Activated T-cell treated with anti-CD3 and anti-CD28 coated beads, Interleukin-2, amount 50 U/mL, for 1 hour (primary cell): ENCODE results near the gene OR2T29.
"Not testable (repeated sequence)": the region's sequence is repeated elsewhere in the genome, so short reads cannot be mapped to it uniquely, and the experiment has no call there.

ENCODE experiments used
- DNase-seq: peaks from one replicate; pipeline ENCODE4 v3.0.0-alpha.2; 2020

OR2T29 gene

GRCh38 chr1:248562672-248563071 lies at the start of gene OR2T29:
Gene OR2T29 (minus strand): TSS chr1:248562772. CDS start chr1:248559491, 3,281 bp downstream.
- not testable (repeated sequence) for DNase-seq

- DNase-seq: no peak
Measured at GRCh38 chr1:248611883-248612414, 49.4 kb upstream of the OR2T29 start.

- DNase-seq: no peak
Measured at GRCh38 chr1:248610301-248610700, 47.7 kb upstream of the OR2T29 start.

GRCh38 chr1:248599396-248599795 lies 36.8 kb upstream of the OR2T29 start:
- DNase-seq: no peak

- DNase-seq: no peak
Measured at GRCh38 chr1:248597589-248597988, 35.0 kb upstream of the OR2T29 start, which contains the start of gene OR2T10. Gene OR2T10 (minus strand): TSS chr1:248597700. CDS start chr1:248593768, 3,932 bp downstream.

- no peak for DNase-seq
Measured at GRCh38 chr1:248596615-248597014, 34.0 kb upstream of the OR2T29 start.

GRCh38 chr1:248593226-248593625 lies 30.7 kb upstream of the OR2T29 start:
- DNase-seq: no peak

GRCh38 chr1:248592655-248593054 lies 30.1 kb upstream of the OR2T29 start:
- no peak for DNase-seq

GRCh38 chr1:248590055-248590454 lies 27.5 kb upstream of the OR2T29 start:
- DNase-seq: no peak

GRCh38 chr1:248589334-248589733 lies 26.8 kb upstream of the OR2T29 start:
- DNase-seq: no peak

GRCh38 chr1:248585266-248585665 lies 22.7 kb upstream of the OR2T29 start:
- no peak for DNase-seq

GRCh38 chr1:248576260-248576980 lies 13.8 kb upstream of the OR2T29 start:
- DNase-seq: no peak

GRCh38 chr1:248574657-248575056 lies 12.1 kb upstream of the OR2T29 start, which contains the start of gene OR2T34:
Gene OR2T34 (minus strand): TSS chr1:248574757. CDS start chr1:248574757, 0 bp downstream.
- not testable (repeated sequence) for DNase-seq

- not testable (repeated sequence) for DNase-seq
Measured at GRCh38 chr1:248573856-248574255, 11.3 kb upstream of the OR2T29 start.

GRCh38 chr1:248572049-248572448 lies 9.5 kb upstream of the OR2T29 start:
- DNase-seq: not testable (repeated sequence)

GRCh38 chr1:248570811-248571210 lies 8.2 kb upstream of the OR2T29 start:
- not testable (repeated sequence) for DNase-seq

- not testable (repeated sequence) for DNase-seq
Measured at GRCh38 chr1:248569049-248569448, 6.5 kb upstream of the OR2T29 start.

GRCh38 chr1:248565530-248566373 lies 3.2 kb upstream of the OR2T29 start:
- not testable (repeated sequence) for DNase-seq

- not testable (repeated sequence) for DNase-seq
Measured at GRCh38 chr1:248551027-248551426, 11.5 kb downstream of the OR2T29 start.

- DNase-seq: not testable (repeated sequence)
Measured at GRCh38 chr1:248547383-248547782, 15.2 kb downstream of the OR2T29 start.

GRCh38 chr1:248537449-248537848 lies 25.1 kb downstream of the OR2T29 start:
- DNase-seq: not testable (repeated sequence)

GRCh38 chr1:248521856-248522255 lies 40.7 kb downstream of the OR2T29 start:
- no peak for DNase-seq

GRCh38 chr1:248510217-248510616 lies 52.4 kb downstream of the OR2T29 start:
- DNase-seq: not testable (repeated sequence)
